Prostate gland (tissue), 2 donors: ENCODE data around the gene DMRT2. TPM values are rescaled to one million over a fixed set of nuclear protein-coding genes. Genes with fewer than 3 reads are reported as not detected.

Experiments
- DNase-seq: peaks from one replicate; pipeline ENCODE4 v3.0.0-alpha.2; 2019; ENCODE audit warnings: low spot score
- H3K27ac ChIP-seq, 2 donors: fragments of 200-600 bp; sonication (generic); 2 replicates each; pipeline ENCODE4 v1.5.1; 2017 to 2019
- H3K27me3 ChIP-seq: fragments of 200-600 bp; sonication (generic); replicated peaks from 2 replicates; pipeline ENCODE4 v1.5.1; 2019; ENCODE audit not compliant: insufficient read depth
- H3K36me3 ChIP-seq, 2 donors: fragments of 200-600 bp; sonication (generic); 1 replicate in 1 of 2; 2 replicates in 1 of 2; pipeline versions ENCODE4 v1.5.1 to v1.8.1; 2017 to 2019
- H3K4me1 ChIP-seq: fragments of 200-600 bp; sonication (generic); replicated peaks from 2 replicates; pipeline ENCODE4 v1.5.1; 2019
- H3K4me3 ChIP-seq, 2 donors: fragments of 200-600 bp; sonication (generic); 2 replicates each; pipeline ENCODE4 v1.5.1; 2017 to 2019
- H3K9me3 ChIP-seq: fragments of 200-600 bp; sonication (generic); 2 replicates; pipeline ENCODE4 v1.5.1; 2017
- CTCF ChIP-seq, 4 experiments: fragments of 200-600 bp in 2 of 4; fragments of 450-650 bp in 2 of 4; sonication (generic) in 2 of 4; IDR thresholded peaks; 1 replicate in 3 of 4; 2 replicates in 1 of 4; pipeline ENCODE4 v1.5.1; 2016 to 2019; ENCODE audit warnings: antibody characterized with exemption in 4 of 4, mild to moderate bottlenecking in 2 of 4, moderate library complexity in 2 of 4
- POLR2A ChIP-seq: fragments of 450-650 bp; IDR thresholded peaks from one replicate; pipeline ENCODE4 v1.6.1; 2016; ENCODE audit warnings: antibody characterized with exemption, mild to moderate bottlenecking
- POLR2AphosphoS5 ChIP-seq: sonication (generic); formaldehyde crosslinking; IDR thresholded peaks from one replicate; pipeline ENCODE4 v1.6.1; 2017; ENCODE audit warnings: antibody characterized with exemption
- WGBS: methylation state at CpG from one replicate; pipeline ENCODE4 v1.1.5; 2018; 5-methylcytosine and 5-hydroxymethylcytosine counted together
- intact Hi-C: fragments of 100-400 bp; cut with DNase I; formaldehyde crosslinking; loops from one replicate; pipeline ENCODE4 v1.14.2; 2022
- total RNA-seq, 2 donors: library from RNA; depleted of rRNA; stranded (reverse); fragments of >200 nt; gene quantifications; one replicate each; pipeline ENCODE4 v1.1.0, GENCODE V29; 2016

Gene DMRT2
- total RNA-seq, 2 donors from 2014 or later, result 0.64 to 0.74 TPM

GRCh38 chr9:1077616-1078015 is 27.5 kb downstream of the DMRT2 start:
- H3K4me1 ChIP-seq, result no peaks in the 10 kb centered on the region
- no peak overlapping the region for H3K4me3 ChIP-seq
- 88% methylated on average over 2 of the region's 2 CpGs for WGBS
- TF ChIP-seq POLR2AphosphoS5, result no peak
- no peak for TF ChIP-seq POLR2A
- no peak for TF ChIP-seq CTCF (IDR thresholded peaks at IDR 0.05)
- DNase-seq, result no peak
- no peaks in the 10 kb centered on the region for H3K9me3 ChIP-seq
- no peaks in the 10 kb centered on the region for H3K27me3 ChIP-seq
- intact Hi-C loops, result no loop called here
- no peak overlapping the region for H3K27ac ChIP-seq
- H3K36me3 ChIP-seq, result no peaks in the 10 kb centered on the region

GRCh38 chr9:1083325-1083913 is 33.3 kb downstream of the DMRT2 start:
- Histone ChIP-seq H3K36me3 (no peaks in the 10 kb centered on the region), H3K9me3 (no peaks in the 10 kb centered on the region), H3K4me1 (no peaks in the 10 kb centered on the region), H3K27ac (no peak overlapping the region), H3K27me3 (no peaks in the 10 kb centered on the region), H3K4me3 (no peak overlapping the region)
- 12% methylated on average over 13 of the region's 13 CpGs for WGBS
- no peak for TF ChIP-seq CTCF (IDR thresholded peaks at IDR 0.05)
- no peak for TF ChIP-seq POLR2AphosphoS5
- TF ChIP-seq POLR2A, result no peak
- no peak for DNase-seq
- intact Hi-C loops, result no loop called here

GRCh38 chr9:1085086-1085485 is 34.9 kb downstream of the DMRT2 start:
- intact Hi-C loops, result no loop called here
- no peaks in the 10 kb centered on the region for H3K27me3 ChIP-seq
- no peak for DNase-seq
- H3K9me3 ChIP-seq, result no peaks in the 10 kb centered on the region
- WGBS, result 93% methylated on average over 4 of the region's 4 CpGs
- no peak for TF ChIP-seq POLR2A
- TF ChIP-seq CTCF (IDR thresholded peaks at IDR 0.05), result no peak
- no peak for TF ChIP-seq POLR2AphosphoS5
- H3K4me1 ChIP-seq, result no peaks in the 10 kb centered on the region
- no peaks in the 10 kb centered on the region for H3K36me3 ChIP-seq
- H3K27ac ChIP-seq, result no peak overlapping the region
- no peak overlapping the region for H3K4me3 ChIP-seq

- H3K27ac ChIP-seq, result no peak overlapping the region
- H3K36me3 ChIP-seq, result no peaks in the 10 kb centered on the region
- no peaks in the 10 kb centered on the region for H3K4me1 ChIP-seq
- intact Hi-C loops, result no loop called here
- TF ChIP-seq POLR2AphosphoS5, result no peak
- no peak for TF ChIP-seq POLR2A
- no peak for TF ChIP-seq CTCF (IDR thresholded peaks at IDR 0.05)
- no peaks in the 10 kb centered on the region for H3K27me3 ChIP-seq
- 39% methylated on average over 3 of the region's 3 CpGs for WGBS
- no peak for DNase-seq
- no peak overlapping the region for H3K4me3 ChIP-seq
- no peaks in the 10 kb centered on the region for H3K9me3 ChIP-seq
Measured at GRCh38 chr9:1086517-1086916, 36.4 kb downstream of the DMRT2 start.

GRCh38 chr9:1087120-1087881 is 37.1 kb downstream of the DMRT2 start:
- TF ChIP-seq CTCF (IDR thresholded peaks at IDR 0.05) (no peak), POLR2A (no peak), POLR2AphosphoS5 (no peak)
- Histone ChIP-seq H3K9me3 (no peaks in the 10 kb centered on the region), H3K36me3 (no peaks in the 10 kb centered on the region), H3K27ac (no peak overlapping the region), H3K27me3 (no peaks in the 10 kb centered on the region), H3K4me3 (no peak overlapping the region), H3K4me1 (no peaks in the 10 kb centered on the region)
- 86% methylated on average over 7 of the region's 7 CpGs for WGBS
- intact Hi-C loops, result no loop called here
- DNase-seq, result no peak
